H1 (cell line): ENCODE data around the gene CAPN15. TPM values are rescaled to one million over a fixed set of nuclear protein-coding genes. Genes with fewer than 3 reads are reported as not detected.

Source experiments
- BCL11A ChIP-seq, 2 experiments: IDR thresholded peaks; one replicate each; pipeline ENCODE4 v1.6.1; 2011; ENCODE audit warnings: low read depth in 2 of 2, low read length in 2 of 2, mild to moderate bottlenecking in 2 of 2
- KDM1A ChIP-seq: fragments of 200-600, 300-600 bp; sonication (generic); IDR thresholded peaks from 2 replicates; pipeline ENCODE4 v1.7.1; 2016; ENCODE audit warnings: mild to moderate bottlenecking, low read length, borderline replicate concordance
- KDM4A ChIP-seq: IDR thresholded peaks from one replicate; pipeline ENCODE4 v1.7.1; 2012; ENCODE audit warnings: low read depth, mild to moderate bottlenecking, moderate library complexity, low read length, inconsistent platforms; ENCODE audit not compliant: severe bottlenecking
- SUZ12 ChIP-seq: fragments of 200-600 bp; sonication (generic); IDR thresholded peaks from 2 replicates; pipeline ENCODE4 v1.6.1; 2012; ENCODE audit warnings: mild to moderate bottlenecking, inconsistent platforms, low read length, moderate library complexity, mixed read lengths
- polyA plus RNA-seq, 7 experiments: library from polyadenylated mRNA; depleted of rRNA in 3 of 7; stranded (reverse) in 5 of 7; unstranded in 2 of 7; fragments of >200 nt in 5 of 7; fragments of 200-250 nt in 2 of 7; gene quantifications; 1 replicate in 5 of 7; 2 replicates in 1 of 7; 4 replicates in 1 of 7; pipeline versions ENCODE4 v1.2.1 to v1.2.3, GENCODE V29; 2011 to 2013; ENCODE audit warnings: missing spikeins in 2 of 7, mixed read lengths in 2 of 7
- total RNA-seq: library from RNA; stranded (reverse); fragmentation: NEBNext Ultra II Directional; extraction: Animal tissue kit (Norgen Biotek cat#: 25700); gene quantifications from 2 replicates; pipeline ENCODE4 v1.2.1, GENCODE V29; 2021

Gene CAPN15
- total and polyA plus RNA-seq, 2 of the 8 experiments (the other 6 are each of a cell fraction or from before 2014, with no cell fraction given) = 38.9 to 76.9 TPM

GRCh38 chr16:520847-521246 lies 6.7 kb upstream of the CAPN15 start (continued):
- TF ChIP-seq KDM1A (no peak), KDM4A (no peak), BCL11A (IDR thresholded peaks at IDR 0.05; ENCODE audit: low read depth in 2 of 2, low read length in 2 of 2) (no peak), SUZ12 (no peak)
- TF ChIP-seq, all 59 proteins: peak for 0
